PFSK-1 (cell line): ENCODE measurements around the gene LRRC59.

Source experiments
- FOXP2 ChIP-seq: optimal IDR thresholded peaks from 2 replicates; pipeline ENCODE3; 2011; ENCODE audit warnings: borderline replicate concordance, control low read depth, inconsistent platforms; ENCODE audit not compliant: insufficient read depth; ENCODE audit errors: extremely low read length, extremely low read depth
- POLR2AphosphoS5 ChIP-seq: IDR thresholded peaks from 2 replicates; pipeline ENCODE4 v1.6.1; 2012; ENCODE audit warnings: low read depth, mild to moderate bottlenecking, control low read depth, low read length, moderate library complexity
- SIN3A ChIP-seq: IDR thresholded peaks from 2 replicates; pipeline ENCODE4 v1.6.1; 2012; ENCODE audit warnings: mild to moderate bottlenecking, low read length, moderate library complexity, borderline replicate concordance; ENCODE audit not compliant: insufficient read depth
- TAF1 ChIP-seq: IDR thresholded peaks from 2 replicates; pipeline ENCODE4 v1.6.1; 2012; ENCODE audit warnings: low read length, control low read depth, borderline replicate concordance; ENCODE audit not compliant: insufficient read depth
- TF ChIP-seq, protein P1 (sequence below), 2 experiments: IDR thresholded peaks; 2 replicates each; pipeline versions ENCODE4 v1.6.1 to v1.8.0; 2011 to 2012; ENCODE audit warnings: low read depth in 2 of 2, low read length in 2 of 2, control low read depth in 1 of 2, inconsistent platforms in 1 of 2, mild to moderate bottlenecking in 1 of 2, moderate library complexity in 1 of 2; ENCODE audit not compliant: insufficient read depth in 1 of 2

Gene LRRC59

DNA sequence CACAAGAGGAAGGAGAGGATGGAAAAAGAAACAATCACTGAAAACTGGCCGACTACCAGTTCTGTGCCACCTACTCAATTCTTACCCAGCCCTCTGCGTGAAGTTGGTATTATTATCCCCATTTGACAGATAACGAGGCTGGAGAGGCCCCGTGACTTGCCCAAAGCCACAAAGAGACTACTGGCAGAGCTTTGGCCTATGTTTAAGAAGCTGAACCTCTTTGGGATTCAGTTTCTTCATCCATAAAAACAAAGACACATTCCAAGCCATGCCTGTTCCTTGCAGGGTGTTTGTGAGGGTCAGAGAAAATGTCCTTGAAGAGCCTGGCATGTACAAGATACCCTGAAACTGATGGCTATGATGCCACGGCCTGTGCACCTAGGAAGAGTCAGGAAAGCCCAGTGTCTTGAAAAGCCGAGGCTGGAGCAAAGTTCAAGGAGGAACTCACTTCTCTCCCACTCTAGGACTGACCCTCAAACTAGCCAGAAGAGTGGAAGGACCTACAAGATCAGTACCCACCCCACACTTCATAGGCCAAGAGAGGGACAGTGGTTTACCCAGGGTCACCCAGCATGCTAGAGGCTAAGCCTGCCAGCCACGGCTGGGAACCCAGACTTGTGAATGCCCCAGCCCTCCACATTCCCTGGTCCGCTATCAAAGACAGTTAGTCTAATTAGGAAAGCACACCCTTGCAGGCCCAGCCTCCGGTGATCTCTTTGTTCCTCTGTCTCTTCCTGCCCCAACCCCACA, 27.1 kb upstream of the LRRC59 start:
- no peak for TF ChIP-seq POLR2AphosphoS5
- no peak for TF ChIP-seq SIN3A
- TF ChIP-seq, protein P1, sequence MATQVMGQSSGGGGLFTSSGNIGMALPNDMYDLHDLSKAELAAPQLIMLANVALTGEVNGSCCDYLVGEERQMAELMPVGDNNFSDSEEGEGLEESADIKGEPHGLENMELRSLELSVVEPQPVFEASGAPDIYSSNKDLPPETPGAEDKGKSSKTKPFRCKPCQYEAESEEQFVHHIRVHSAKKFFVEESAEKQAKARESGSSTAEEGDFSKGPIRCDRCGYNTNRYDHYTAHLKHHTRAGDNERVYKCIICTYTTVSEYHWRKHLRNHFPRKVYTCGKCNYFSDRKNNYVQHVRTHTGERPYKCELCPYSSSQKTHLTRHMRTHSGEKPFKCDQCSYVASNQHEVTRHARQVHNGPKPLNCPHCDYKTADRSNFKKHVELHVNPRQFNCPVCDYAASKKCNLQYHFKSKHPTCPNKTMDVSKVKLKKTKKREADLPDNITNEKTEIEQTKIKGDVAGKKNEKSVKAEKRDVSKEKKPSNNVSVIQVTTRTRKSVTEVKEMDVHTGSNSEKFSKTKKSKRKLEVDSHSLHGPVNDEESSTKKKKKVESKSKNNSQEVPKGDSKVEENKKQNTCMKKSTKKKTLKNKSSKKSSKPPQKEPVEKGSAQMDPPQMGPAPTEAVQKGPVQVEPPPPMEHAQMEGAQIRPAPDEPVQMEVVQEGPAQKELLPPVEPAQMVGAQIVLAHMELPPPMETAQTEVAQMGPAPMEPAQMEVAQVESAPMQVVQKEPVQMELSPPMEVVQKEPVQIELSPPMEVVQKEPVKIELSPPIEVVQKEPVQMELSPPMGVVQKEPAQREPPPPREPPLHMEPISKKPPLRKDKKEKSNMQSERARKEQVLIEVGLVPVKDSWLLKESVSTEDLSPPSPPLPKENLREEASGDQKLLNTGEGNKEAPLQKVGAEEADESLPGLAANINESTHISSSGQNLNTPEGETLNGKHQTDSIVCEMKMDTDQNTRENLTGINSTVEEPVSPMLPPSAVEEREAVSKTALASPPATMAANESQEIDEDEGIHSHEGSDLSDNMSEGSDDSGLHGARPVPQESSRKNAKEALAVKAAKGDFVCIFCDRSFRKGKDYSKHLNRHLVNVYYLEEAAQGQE (IDR thresholded peaks at IDR 0.05; ENCODE audit: insufficient read depth in 1 of 2, low read depth in 2 of 2, low read length in 2 of 2) = no peak
- TF ChIP-seq TAF1 = no peak
- TF ChIP-seq FOXP2 = no peak

DNA sequence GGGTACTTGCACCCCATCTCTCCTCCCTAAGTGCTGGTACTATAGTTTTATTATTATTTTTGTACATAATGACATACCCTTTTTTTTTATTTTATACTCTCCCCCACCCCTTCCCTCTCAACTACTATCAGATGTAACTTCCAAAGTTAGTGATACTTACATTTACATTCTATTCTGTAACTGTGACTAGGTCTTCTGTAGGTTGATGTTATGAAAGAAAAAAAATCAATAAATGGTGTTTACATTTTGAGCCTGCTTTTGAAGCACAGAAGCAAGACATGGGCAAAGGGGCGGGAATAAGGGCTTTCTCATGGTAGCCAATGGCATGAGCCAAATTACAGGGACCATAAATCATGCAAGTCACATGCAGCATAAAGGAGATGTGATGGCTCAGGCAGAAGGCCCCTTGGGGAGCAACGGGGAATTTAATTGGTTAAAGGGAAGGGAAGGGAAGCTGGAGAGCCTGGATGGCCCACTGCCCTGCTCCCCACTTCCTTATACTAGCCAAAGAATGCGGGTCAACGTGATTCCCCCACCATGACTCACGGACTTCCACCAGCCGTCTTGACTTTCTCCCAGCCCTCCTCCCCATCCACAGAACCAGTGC, 26.3 kb upstream of the LRRC59 start:
- TF ChIP-seq POLR2AphosphoS5 = no peak
- TF ChIP-seq TAF1 = no peak
- no peak for TF ChIP-seq SIN3A
- TF ChIP-seq, protein P1 (IDR thresholded peaks at IDR 0.05; ENCODE audit: insufficient read depth in 1 of 2, low read depth in 2 of 2, low read length in 2 of 2) = no peak

DNA sequence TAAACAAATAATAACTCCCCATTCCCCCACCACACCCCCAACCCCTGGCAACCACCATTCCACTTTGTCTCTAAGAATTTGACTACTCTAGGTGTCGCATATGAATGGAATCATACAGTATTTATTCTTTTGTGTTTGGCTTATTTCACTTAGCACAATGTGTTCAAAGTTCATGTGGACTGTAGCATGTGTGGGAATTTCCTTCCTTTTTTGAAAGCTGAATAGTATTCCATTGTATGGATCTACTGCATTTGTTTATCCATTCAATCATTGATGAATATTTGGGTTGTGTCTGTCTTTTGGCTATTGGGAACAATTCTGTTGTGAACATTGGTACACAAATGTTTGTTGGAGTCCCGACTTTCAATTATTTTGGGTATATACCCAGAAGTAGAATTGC, 25.4 kb upstream of the LRRC59 start:
- TF ChIP-seq TAF1 (no peak), FOXP2 (no peak), POLR2AphosphoS5 (no peak), SIN3A (no peak)
- TF ChIP-seq, protein P1 (IDR thresholded peaks at IDR 0.05; ENCODE audit: insufficient read depth in 1 of 2, low read depth in 2 of 2, low read length in 2 of 2) = no peak

DNA sequence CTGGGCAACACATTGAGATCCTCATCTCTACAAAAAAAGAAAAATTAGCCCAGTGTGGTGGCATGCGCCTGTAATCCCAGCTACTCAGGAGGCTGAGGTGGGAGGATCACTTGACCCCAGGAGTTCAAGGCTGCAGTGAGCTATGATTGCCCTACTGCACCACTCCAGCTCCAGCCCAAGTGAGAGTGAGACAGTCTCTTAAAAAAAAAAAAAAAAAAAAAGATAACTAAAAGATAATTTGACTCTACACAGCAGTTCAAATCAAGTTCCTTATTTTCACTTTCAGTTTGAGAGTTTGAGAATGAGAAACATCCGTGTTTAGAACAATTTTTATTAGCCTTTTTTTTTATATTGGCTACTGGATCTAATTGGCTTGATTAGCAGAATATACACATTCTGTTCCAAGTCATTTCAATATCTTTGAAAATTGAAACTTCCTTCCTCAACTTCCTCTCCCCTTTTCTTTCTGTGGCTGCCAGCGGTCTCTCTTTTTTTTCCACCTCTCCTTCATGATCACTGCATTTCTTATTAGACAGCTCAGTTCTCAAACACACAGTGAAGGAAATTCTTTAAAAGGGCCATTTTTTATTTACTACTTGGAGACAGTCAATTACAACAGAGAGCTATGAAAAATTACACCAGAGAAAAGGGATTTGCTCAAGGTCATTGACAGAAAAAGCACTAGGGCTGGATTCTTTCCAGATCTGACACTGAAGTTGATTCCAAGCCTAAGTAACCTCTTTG, 24.2 kb upstream of the LRRC59 start:
- TF ChIP-seq FOXP2 (no peak), SIN3A (no peak), TAF1 (no peak), POLR2AphosphoS5 (no peak)
- TF ChIP-seq, protein P1 (IDR thresholded peaks at IDR 0.05; ENCODE audit: insufficient read depth in 1 of 2, low read depth in 2 of 2, low read length in 2 of 2) = no peak
